ENCODE results near the gene KCNA2. TPM values are rescaled to one million over a fixed set of nuclear protein-coding genes. Genes with fewer than 3 reads are reported as not detected.

KCNA2 gene
- total and polyA plus RNA-seq, 2 of the 13 experiments (the other 11 are each of a cell fraction or from before 2014, with no cell fraction given), result not detected

- TF ChIP-seq PAXIP1 (CRISPR knock-in tag; conservative IDR thresholded peaks at IDR 0.05), result peak; percentile 52; the same call in 1 of the 2 replicates
- TF ChIP-seq FOXP4 (CRISPR knock-in tag; IDR thresholded peaks at IDR 0.05), result no peak
Observed at GRCh38 chr1:110579460-110579859, 26.7 kb downstream of the KCNA2 start (continued).

GRCh38 chr1:110576441-110576840 is 29.7 kb downstream of the KCNA2 start:
- intact Hi-C loops (cut with micrococcal nuclease; ENCODE audit: unreplicated experiment), result no loop called here
- ATAC-seq (no peak), FAIRE-seq (no peak), DNase-seq (ENCODE audit: low spot score) (no peak)
- in situ Hi-C loops (cut with HindIII; ENCODE audit: extremely low pct_ligation_motif_present, low pct_unique_long_range_greater_than_20kb), result no loop called here
- Histone ChIP-seq H3K79me2 (ENCODE audit: insufficient read depth, low read length) (no peaks in the 10 kb centered on the region), H3K4me1 (ENCODE audit: insufficient read depth, low read length) (peaks cover 6% of the 10 kb centered on the region; the same call in 1 of the 2 replicates), H3K4me3 (replicated peaks in 1 of 3; ENCODE audit: insufficient read depth in 1 of 3, low read depth in 2 of 3, low read length in 3 of 3) (no peak overlapping the region), H4K20me1 (ENCODE audit: insufficient read depth, low read length) (no peaks in the 10 kb centered on the region), H3K9me3 (ENCODE audit: low read length) (no peaks in the 10 kb centered on the region), H3K4me2 (ENCODE audit: low read depth, low read length) (no peak overlapping the region), H3K27me3 (ENCODE audit: control insufficient read depth in 1 of 2, insufficient read depth in 2 of 2, low read length in 2 of 2) (no peaks in the 10 kb centered on the region), H3K36me3 (replicated peaks in 1 of 2; ENCODE audit: control insufficient read depth in 1 of 2, insufficient read depth in 2 of 2, low read length in 2 of 2) (no peaks in the 10 kb centered on the region), H2AFZ (ENCODE audit: low read length) (no peak overlapping the region), H3K27ac (ENCODE audit: extremely low read length, insufficient read depth, low read length) (no peak overlapping the region), H3K9ac (ENCODE audit: insufficient read depth, low read depth, low read length) (no peak overlapping the region)
- BruUV-seq (replicated peaks), result no TSS peak
- ChIA-PET POLR2A (no interaction called here), CTCF (ENCODE audit: low intra/inter-chr PET ratio, low total read pairs) (no interaction called here)
- TF ChIP-seq SRSF4 (IDR thresholded peaks at IDR 0.05; ENCODE audit: low read depth, low read length, poor library complexity, severe bottlenecking) (no peak), NONO (IDR thresholded peaks at IDR 0.05) (no peak), NONO (CRISPR knock-in tag; conservative IDR thresholded peaks at IDR 0.05) (no peak), SOX6 (IDR thresholded peaks at IDR 0.05) (no peak), SOX6 (CRISPR knock-in tag; IDR thresholded peaks at IDR 0.05) (no peak), NR2F1 (CRISPR knock-in tag; IDR thresholded peaks at IDR 0.05) (no peak), ZNF441 (CRISPR knock-in tag; IDR thresholded peaks at IDR 0.05; ENCODE audit: borderline replicate concordance) (no peak), KDM4B (CRISPR knock-in tag; IDR thresholded peaks at IDR 0.05) (no peak), MLLT10 (CRISPR knock-in tag; IDR thresholded peaks at IDR 0.05) (no peak), CAMTA2 (CRISPR knock-in tag; IDR thresholded peaks at IDR 0.05; ENCODE audit: borderline replicate concordance) (no peak), PATZ1 (CRISPR knock-in tag; IDR thresholded peaks at IDR 0.05) (no peak), CBX1 (IDR thresholded peaks at IDR 0.05; ENCODE audit: low read depth) (no peak)
